ENCODE measurements around the gene OTOS.

The OTOS gene

DNA sequence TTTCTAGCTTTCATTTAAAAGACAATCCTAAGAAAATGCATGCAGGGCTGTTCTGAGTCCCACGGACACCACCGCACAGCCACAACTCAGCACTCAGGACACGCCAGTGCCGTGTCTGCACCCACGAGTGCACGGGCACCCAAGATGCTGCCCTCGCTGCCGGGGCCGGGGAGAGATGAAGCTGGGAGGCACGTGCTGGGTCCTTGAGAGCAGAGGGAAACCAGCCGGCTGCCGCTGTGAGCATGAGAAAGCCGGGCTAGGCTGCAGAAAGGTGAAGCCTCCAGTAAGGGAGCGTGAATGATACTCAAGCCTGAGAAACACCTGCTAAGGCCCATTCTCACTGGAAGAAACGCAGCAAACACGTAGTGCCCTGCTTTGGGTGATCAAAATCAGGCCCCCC is 9.2 kb downstream of the OTOS start:
- Histone ChIP-seq H3K4me3 (ENCODE audit: low read depth in 1 of 2, low read length in 2 of 2) (no peak overlapping the region), H3K9me3 (ENCODE audit: control insufficient read depth in 1 of 2, low read length in 2 of 2) (no peaks in the 10 kb centered on the region), H3K27ac (ENCODE audit: low read depth, low read length) (no peak overlapping the region), H3K9ac (ENCODE audit: low read depth in 1 of 2, low read length in 2 of 2) (no peak overlapping the region), H3K36me3 (ENCODE audit: control insufficient read depth in 1 of 2, insufficient read depth in 2 of 2, low read length in 2 of 2) (peaks cover 46 to 66% of the 10 kb centered on the region in 2 donors), H3K4me1 (ENCODE audit: control insufficient read depth in 1 of 2, insufficient read depth in 2 of 2, low read length in 2 of 2) (peaks cover 11 to 12% of the 10 kb centered on the region in 2 donors), H3K27me3 (ENCODE audit: control insufficient read depth in 1 of 2, insufficient read depth in 2 of 2, low read length in 2 of 2) (no peaks in the 10 kb centered on the region)

- no peaks in the 10 kb centered on the region for H3K9me3 ChIP-seq (ENCODE audit: control insufficient read depth in 1 of 2, low read length in 2 of 2)
- H3K4me3 ChIP-seq (ENCODE audit: low read depth in 1 of 2, low read length in 2 of 2), result no peak overlapping the region
- H3K36me3 ChIP-seq (ENCODE audit: control insufficient read depth in 1 of 2, insufficient read depth in 2 of 2, low read length in 2 of 2), result peaks cover 46 to 66% of the 10 kb centered on the region in 2 donors
- H3K27me3 ChIP-seq (ENCODE audit: control insufficient read depth in 1 of 2, insufficient read depth in 2 of 2, low read length in 2 of 2), result no peaks in the 10 kb centered on the region
- no peak overlapping the region for H3K27ac ChIP-seq (ENCODE audit: low read depth, low read length)
- no peak overlapping the region for H3K9ac ChIP-seq (ENCODE audit: low read depth in 1 of 2, low read length in 2 of 2)
- H3K4me1 ChIP-seq (ENCODE audit: control insufficient read depth in 1 of 2, insufficient read depth in 2 of 2, low read length in 2 of 2), result peaks cover 11% of the 10 kb centered on the region in 2 donors
These were observed 9.9 kb downstream of the OTOS start for GRCh38 chr2:240130393-240131195.

DNA sequence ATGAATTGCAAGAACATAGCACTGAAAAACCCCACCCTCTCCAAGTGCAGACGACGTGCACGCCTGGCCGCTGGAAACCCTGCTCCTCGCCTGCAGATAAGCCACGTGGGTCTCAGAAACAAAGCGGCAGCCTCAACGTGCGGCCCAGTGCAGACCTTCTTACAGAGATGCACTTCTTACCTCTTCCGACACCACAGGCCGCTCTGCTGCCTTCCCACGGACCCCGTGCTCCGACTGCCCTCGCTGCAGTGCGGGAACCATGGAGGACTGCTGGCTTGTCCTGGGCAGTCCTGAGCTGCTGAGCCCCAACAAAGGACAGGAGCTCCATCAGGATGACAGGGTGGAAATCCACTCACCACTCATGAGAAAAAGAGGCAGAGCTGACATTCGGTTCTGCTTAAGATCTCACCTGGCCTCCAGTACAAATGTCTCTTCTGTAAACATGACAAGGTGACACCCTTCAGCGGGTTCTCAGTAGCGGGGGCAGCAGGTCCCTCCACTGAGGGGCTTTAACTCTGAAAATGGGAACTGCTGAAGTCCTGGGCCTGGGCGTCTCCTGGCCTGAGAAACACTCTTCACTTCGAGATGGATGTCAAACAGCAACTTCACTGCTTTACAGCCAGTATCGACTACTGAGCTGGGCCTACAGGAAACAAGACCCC is 10.6 kb downstream of the OTOS start:
- Histone ChIP-seq H3K27me3 (ENCODE audit: control insufficient read depth in 1 of 2, insufficient read depth in 2 of 2, low read length in 2 of 2) (no peaks in the 10 kb centered on the region), H3K27ac (ENCODE audit: low read depth, low read length) (no peak overlapping the region), H3K36me3 (ENCODE audit: control insufficient read depth in 1 of 2, insufficient read depth in 2 of 2, low read length in 2 of 2) (peaks cover 46 to 66% of the 10 kb centered on the region in 2 donors), H3K9ac (ENCODE audit: low read depth in 1 of 2, low read length in 2 of 2) (no peak overlapping the region), H3K4me1 (ENCODE audit: control insufficient read depth in 1 of 2, insufficient read depth in 2 of 2, low read length in 2 of 2) (peaks cover 4% of the 10 kb centered on the region in 2 donors), H3K9me3 (ENCODE audit: control insufficient read depth in 1 of 2, low read length in 2 of 2) (no peaks in the 10 kb centered on the region), H3K4me3 (ENCODE audit: low read depth in 1 of 2, low read length in 2 of 2) (no peak overlapping the region)

DNA sequence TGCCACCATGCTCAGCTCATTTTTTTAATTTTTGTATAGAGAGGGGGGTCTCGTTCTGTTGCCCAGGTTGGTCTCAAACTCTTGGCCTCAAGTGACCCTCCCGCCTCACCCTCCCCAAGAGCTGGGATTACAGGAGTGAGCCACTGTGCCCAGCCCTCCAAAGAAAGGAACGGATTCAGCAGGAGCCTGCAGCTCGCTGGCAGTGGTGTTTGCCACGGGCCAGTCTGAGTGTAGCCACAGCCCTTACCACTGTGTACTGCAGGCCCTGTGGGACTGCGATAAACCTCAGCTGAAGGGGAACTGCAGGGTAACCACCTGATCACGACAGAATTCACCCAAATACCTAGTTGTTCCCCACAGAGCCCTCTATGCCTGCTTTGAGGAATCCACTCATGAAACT is 11.1 kb downstream of the OTOS start:
- Histone ChIP-seq H3K4me1 (ENCODE audit: control insufficient read depth in 1 of 2, insufficient read depth in 2 of 2, low read length in 2 of 2) (no peaks in the 10 kb centered on the region), H3K36me3 (ENCODE audit: control insufficient read depth in 1 of 2, insufficient read depth in 2 of 2, low read length in 2 of 2) (peaks cover 46 to 66% of the 10 kb centered on the region in 2 donors), H3K9ac (ENCODE audit: low read depth in 1 of 2, low read length in 2 of 2) (no peak overlapping the region), H3K9me3 (ENCODE audit: control insufficient read depth in 1 of 2, low read length in 2 of 2) (no peaks in the 10 kb centered on the region), H3K27me3 (ENCODE audit: control insufficient read depth in 1 of 2, insufficient read depth in 2 of 2, low read length in 2 of 2) (no peaks in the 10 kb centered on the region), H3K27ac (ENCODE audit: low read depth, low read length) (no peak overlapping the region), H3K4me3 (ENCODE audit: low read depth in 1 of 2, low read length in 2 of 2) (no peak overlapping the region)

- Histone ChIP-seq H3K27me3 (ENCODE audit: control insufficient read depth in 1 of 2, insufficient read depth in 2 of 2, low read length in 2 of 2) (no peaks in the 10 kb centered on the region), H3K4me1 (ENCODE audit: control insufficient read depth in 1 of 2, insufficient read depth in 2 of 2, low read length in 2 of 2) (no peaks in the 10 kb centered on the region), H3K4me3 (ENCODE audit: low read depth in 1 of 2, low read length in 2 of 2) (no peak overlapping the region), H3K27ac (ENCODE audit: low read depth, low read length) (no peak overlapping the region), H3K36me3 (ENCODE audit: control insufficient read depth in 1 of 2, insufficient read depth in 2 of 2, low read length in 2 of 2) (peaks cover 46 to 65% of the 10 kb centered on the region in 2 donors), H3K9ac (ENCODE audit: low read depth in 1 of 2, low read length in 2 of 2) (no peak overlapping the region), H3K9me3 (ENCODE audit: control insufficient read depth in 1 of 2, low read length in 2 of 2) (no peaks in the 10 kb centered on the region)
These were observed 11.8 kb downstream of the OTOS start for GRCh38 chr2:240128608-240129145.

GRCh38 chr2:240127911-240128607 is 12.4 kb downstream of the OTOS start:
- Histone ChIP-seq H3K27ac (ENCODE audit: low read depth, low read length) (no peak overlapping the region), H3K36me3 (ENCODE audit: control insufficient read depth in 1 of 2, insufficient read depth in 2 of 2, low read length in 2 of 2) (peaks cover 45 to 59% of the 10 kb centered on the region in 2 donors), H3K9ac (ENCODE audit: low read depth in 1 of 2, low read length in 2 of 2) (no peak overlapping the region), H3K4me3 (ENCODE audit: low read depth in 1 of 2, low read length in 2 of 2) (no peak overlapping the region), H3K4me1 (ENCODE audit: control insufficient read depth in 1 of 2, insufficient read depth in 2 of 2, low read length in 2 of 2) (no peaks in the 10 kb centered on the region), H3K9me3 (ENCODE audit: control insufficient read depth in 1 of 2, low read length in 2 of 2) (no peaks in the 10 kb centered on the region), H3K27me3 (ENCODE audit: control insufficient read depth in 1 of 2, insufficient read depth in 2 of 2, low read length in 2 of 2) (no peaks in the 10 kb centered on the region)

GRCh38 chr2:240127191-240127750 is 13.2 kb downstream of the OTOS start:
- H3K27ac ChIP-seq (ENCODE audit: low read depth, low read length), result no peak overlapping the region
- no peaks in the 10 kb centered on the region for H3K9me3 ChIP-seq (ENCODE audit: control insufficient read depth in 1 of 2, low read length in 2 of 2)
- no peak overlapping the region for H3K4me3 ChIP-seq (ENCODE audit: low read depth in 1 of 2, low read length in 2 of 2)
- H3K36me3 ChIP-seq (ENCODE audit: control insufficient read depth in 1 of 2, insufficient read depth in 2 of 2, low read length in 2 of 2), result peaks cover 37 to 51% of the 10 kb centered on the region in 2 donors
- H3K27me3 ChIP-seq (ENCODE audit: control insufficient read depth in 1 of 2, insufficient read depth in 2 of 2, low read length in 2 of 2), result no peaks in the 10 kb centered on the region
- no peak overlapping the region for H3K9ac ChIP-seq (ENCODE audit: low read depth in 1 of 2, low read length in 2 of 2)
- no peaks in the 10 kb centered on the region for H3K4me1 ChIP-seq (ENCODE audit: control insufficient read depth in 1 of 2, insufficient read depth in 2 of 2, low read length in 2 of 2)

DNA sequence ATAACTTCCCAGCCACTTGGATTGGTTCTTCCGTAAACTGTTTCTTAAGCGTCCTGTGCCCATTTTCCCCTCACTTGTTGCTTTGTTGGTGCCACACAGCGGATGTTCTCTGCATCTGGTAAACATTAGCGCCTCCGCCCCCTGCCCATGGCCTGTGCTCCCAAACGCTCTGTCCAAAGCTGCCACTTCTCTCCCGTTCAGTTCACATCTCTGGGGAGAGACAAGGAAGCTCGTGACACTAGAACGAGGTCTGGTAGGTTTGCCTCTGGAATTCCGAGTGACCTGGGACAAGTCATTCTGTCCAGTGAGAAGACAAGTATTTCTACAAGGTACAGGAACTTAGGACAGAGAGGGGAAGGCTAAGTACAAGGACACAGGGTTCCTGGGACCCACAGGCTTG is 13.7 kb downstream of the OTOS start:
- H3K9me3 ChIP-seq (ENCODE audit: control insufficient read depth in 1 of 2, low read length in 2 of 2), result no peaks in the 10 kb centered on the region
- H3K9ac ChIP-seq (ENCODE audit: low read depth in 1 of 2, low read length in 2 of 2), result no peak overlapping the region
- no peaks in the 10 kb centered on the region for H3K27me3 ChIP-seq (ENCODE audit: control insufficient read depth in 1 of 2, insufficient read depth in 2 of 2, low read length in 2 of 2)
- peaks cover 32 to 46% of the 10 kb centered on the region in 2 donors for H3K36me3 ChIP-seq (ENCODE audit: control insufficient read depth in 1 of 2, insufficient read depth in 2 of 2, low read length in 2 of 2)
- H3K4me3 ChIP-seq (ENCODE audit: low read depth in 1 of 2, low read length in 2 of 2), result no peak overlapping the region
- no peaks in the 10 kb centered on the region for H3K4me1 ChIP-seq (ENCODE audit: control insufficient read depth in 1 of 2, insufficient read depth in 2 of 2, low read length in 2 of 2)
- H3K27ac ChIP-seq (ENCODE audit: low read depth, low read length), result no peak overlapping the region

- H3K27me3 ChIP-seq (ENCODE audit: control insufficient read depth in 1 of 2, insufficient read depth in 2 of 2, low read length in 2 of 2), result no peaks in the 10 kb centered on the region
- peaks cover 27 to 36% of the 10 kb centered on the region in 2 donors for H3K36me3 ChIP-seq (ENCODE audit: control insufficient read depth in 1 of 2, insufficient read depth in 2 of 2, low read length in 2 of 2)
These were observed 14.7 kb downstream of the OTOS start for GRCh38 chr2:240125742-240126141.

More at GRCh38 chr2:240125742-240126141, 14.7 kb downstream of the OTOS start:
- no peak overlapping the region for H3K27ac ChIP-seq (ENCODE audit: low read depth, low read length)
- no peak overlapping the region for H3K9ac ChIP-seq (ENCODE audit: low read depth in 1 of 2, low read length in 2 of 2)
- no peaks in the 10 kb centered on the region for H3K9me3 ChIP-seq (ENCODE audit: control insufficient read depth in 1 of 2, low read length in 2 of 2)
- H3K4me1 ChIP-seq (ENCODE audit: control insufficient read depth in 1 of 2, insufficient read depth in 2 of 2, low read length in 2 of 2), result no peaks in the 10 kb centered on the region
- H3K4me3 ChIP-seq (ENCODE audit: low read depth in 1 of 2, low read length in 2 of 2), result no peak overlapping the region

All from duodenal mucosa (tissue), 2 donors.